Type B pancreatic cell (in vitro differentiated cells): ENCODE results near the gene PPP1R15B. TPM values are rescaled to one million over a fixed set of nuclear protein-coding genes. Genes with fewer than 3 reads are reported as not detected.

Experiments
- DNase-seq: peaks from one replicate; pipeline ENCODE4 v3.0.0; 2021; ENCODE audit warnings: mixed read lengths; ENCODE audit not compliant: unreplicated experiment; ENCODE audit errors: extremely low spot score
- H3K27ac Mint-ChIP-seq: 2 replicates; pipeline ENCODE4 v1.8.0; 2021; ENCODE audit warnings: mild to moderate bottlenecking, mixed read lengths
- H3K27me3 Mint-ChIP-seq: 2 replicates; pipeline ENCODE4 v1.8.0; 2021; ENCODE audit warnings: mixed read lengths
- H3K36me3 Mint-ChIP-seq: 2 replicates; pipeline ENCODE4 v1.8.0; 2021; ENCODE audit warnings: mixed read lengths
- H3K4me1 Mint-ChIP-seq: one replicate; pipeline ENCODE4 v1.8.0; 2021; ENCODE audit warnings: mixed read lengths; ENCODE audit not compliant: unreplicated experiment
- H3K4me3 Mint-ChIP-seq: 2 replicates; pipeline ENCODE4 v1.8.0; 2021; ENCODE audit warnings: mild to moderate bottlenecking, mixed read lengths
- H3K9me3 Mint-ChIP-seq: 2 replicates; pipeline ENCODE4 v1.8.0; 2021; ENCODE audit warnings: mixed read lengths
- total RNA-seq: library from RNA; stranded (reverse); gene quantifications from 2 replicates; pipeline ENCODE4 v1.2.1, GENCODE V29; 2021; ENCODE audit warnings: low replicate concordance
- TF ChIP-seq, protein P1 (sequence below): fragments of 200-600 bp; sonication (generic); conservative IDR thresholded peaks from 2 replicates; pipeline ENCODE4 v1.5.0; 2021; ENCODE audit warnings: antibody characterized with exemption, mild to moderate bottlenecking

The PPP1R15B gene
- total RNA-seq, 1 donor from 2014 or later, result 43.3 TPM

DNA sequence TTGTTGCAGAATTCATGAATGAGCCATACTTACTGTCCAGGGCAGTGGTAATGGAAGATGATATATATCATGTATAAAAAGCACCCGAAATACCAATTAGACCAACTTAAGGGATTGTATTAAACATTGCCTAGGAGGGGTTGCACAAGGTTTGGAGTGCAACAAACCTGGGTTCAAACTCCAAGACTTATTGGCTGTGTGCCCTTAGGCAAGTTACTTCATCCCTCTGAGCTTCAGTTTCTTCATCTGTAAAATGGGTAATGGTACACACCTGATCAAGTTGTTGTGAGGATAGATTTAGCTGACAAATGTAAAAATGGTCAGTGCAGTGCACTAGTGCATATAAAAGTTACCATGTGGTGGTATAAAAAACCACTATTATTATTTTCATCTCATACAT lies 9.8 kb upstream of the PPP1R15B start:
- DNase-seq, result no peak
- no peak overlapping the region for H3K4me3 Mint-ChIP-seq
- no peaks in the 10 kb centered on the region for H3K9me3 Mint-ChIP-seq
- TF ChIP-seq, protein P1, sequence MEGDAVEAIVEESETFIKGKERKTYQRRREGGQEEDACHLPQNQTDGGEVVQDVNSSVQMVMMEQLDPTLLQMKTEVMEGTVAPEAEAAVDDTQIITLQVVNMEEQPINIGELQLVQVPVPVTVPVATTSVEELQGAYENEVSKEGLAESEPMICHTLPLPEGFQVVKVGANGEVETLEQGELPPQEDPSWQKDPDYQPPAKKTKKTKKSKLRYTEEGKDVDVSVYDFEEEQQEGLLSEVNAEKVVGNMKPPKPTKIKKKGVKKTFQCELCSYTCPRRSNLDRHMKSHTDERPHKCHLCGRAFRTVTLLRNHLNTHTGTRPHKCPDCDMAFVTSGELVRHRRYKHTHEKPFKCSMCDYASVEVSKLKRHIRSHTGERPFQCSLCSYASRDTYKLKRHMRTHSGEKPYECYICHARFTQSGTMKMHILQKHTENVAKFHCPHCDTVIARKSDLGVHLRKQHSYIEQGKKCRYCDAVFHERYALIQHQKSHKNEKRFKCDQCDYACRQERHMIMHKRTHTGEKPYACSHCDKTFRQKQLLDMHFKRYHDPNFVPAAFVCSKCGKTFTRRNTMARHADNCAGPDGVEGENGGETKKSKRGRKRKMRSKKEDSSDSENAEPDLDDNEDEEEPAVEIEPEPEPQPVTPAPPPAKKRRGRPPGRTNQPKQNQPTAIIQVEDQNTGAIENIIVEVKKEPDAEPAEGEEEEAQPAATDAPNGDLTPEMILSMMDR, result no peak
- H3K36me3 Mint-ChIP-seq, result peaks cover 18% of the 10 kb centered on the region
- H3K27ac Mint-ChIP-seq, result no peak overlapping the region
- peaks cover 33% of the 10 kb centered on the region for H3K4me1 Mint-ChIP-seq
- H3K27me3 Mint-ChIP-seq, result no peaks in the 10 kb centered on the region

DNA sequence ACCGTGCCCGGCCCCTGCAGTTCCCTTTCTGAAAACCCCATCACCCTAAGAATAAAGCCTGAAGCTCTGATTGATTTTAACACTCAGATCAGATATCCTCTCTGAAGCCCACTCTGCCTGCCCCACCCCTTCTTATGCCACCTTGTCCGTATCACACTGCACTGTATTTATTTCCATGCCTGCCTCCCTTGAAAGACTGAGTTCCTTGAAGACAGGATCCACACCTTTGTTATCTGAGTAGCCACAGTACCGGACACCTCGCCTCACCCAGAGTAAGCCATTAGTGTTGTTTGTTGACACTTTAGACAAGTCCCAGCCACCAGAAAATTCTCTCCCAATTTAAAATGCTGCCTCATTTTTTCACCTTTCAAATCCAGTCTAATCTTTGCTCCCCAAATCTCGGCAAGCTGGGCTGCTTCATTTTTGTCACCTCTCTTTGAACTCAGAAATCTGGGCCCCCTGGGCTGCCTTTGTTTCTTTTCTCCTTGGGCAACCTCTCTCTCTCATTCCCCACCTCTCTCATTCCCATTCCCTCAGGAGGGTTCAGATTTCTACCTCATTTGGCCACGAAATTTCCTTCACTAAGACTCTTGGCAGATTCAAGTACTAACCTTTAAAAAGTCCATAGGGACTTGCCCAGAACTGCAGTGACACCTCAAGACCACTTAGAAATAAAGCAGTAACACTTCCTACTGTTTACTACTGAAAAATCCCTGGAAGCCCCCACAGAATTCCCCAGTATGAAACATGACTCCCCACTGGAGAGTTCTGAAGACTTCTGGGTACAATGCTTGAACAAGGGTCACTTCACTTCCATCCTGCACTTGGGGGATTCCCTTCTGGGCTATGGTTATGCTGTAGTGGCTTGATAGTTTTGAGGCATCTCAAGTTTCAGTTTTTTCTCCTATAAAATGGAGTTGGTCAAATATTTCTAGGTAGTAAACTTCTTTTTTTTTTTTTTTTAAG lies 8.7 kb upstream of the PPP1R15B start:
- peaks cover 15% of the 10 kb centered on the region for H3K36me3 Mint-ChIP-seq
- TF ChIP-seq, protein P1, result no peak
- peaks cover 33% of the 10 kb centered on the region for H3K4me1 Mint-ChIP-seq
- no peaks in the 10 kb centered on the region for H3K9me3 Mint-ChIP-seq
- no peaks in the 10 kb centered on the region for H3K27me3 Mint-ChIP-seq
- peak; percentile 34 for DNase-seq
- H3K4me3 Mint-ChIP-seq, result peak overlapping the region; percentile 60
- H3K27ac Mint-ChIP-seq, result peak overlapping the region; percentile 84

DNA sequence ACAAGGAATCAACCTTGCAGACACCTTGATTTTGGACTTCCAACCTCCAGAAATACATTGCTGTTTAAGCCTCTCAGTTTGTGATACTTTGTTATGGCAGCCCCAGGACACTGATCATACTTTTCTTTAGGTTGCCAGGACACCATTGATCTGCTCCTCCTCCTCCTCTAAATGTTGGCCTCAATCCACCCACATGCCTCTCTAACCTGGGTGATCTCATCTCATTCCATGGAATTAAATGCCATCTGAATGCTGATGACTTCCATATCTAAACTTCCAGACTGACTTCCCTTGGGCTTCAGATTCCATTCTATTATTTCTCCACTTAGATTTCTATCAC lies 7.4 kb upstream of the PPP1R15B start:
- H3K4me1 Mint-ChIP-seq, result peaks cover 33% of the 10 kb centered on the region
- H3K27ac Mint-ChIP-seq, result peak overlapping the region; percentile 27
- TF ChIP-seq, protein P1, result no peak
- H3K9me3 Mint-ChIP-seq, result no peaks in the 10 kb centered on the region
- peaks cover 15% of the 10 kb centered on the region for H3K36me3 Mint-ChIP-seq
- H3K27me3 Mint-ChIP-seq, result no peaks in the 10 kb centered on the region
- DNase-seq, result no peak
- H3K4me3 Mint-ChIP-seq, result peak overlapping the region; percentile 65

DNA sequence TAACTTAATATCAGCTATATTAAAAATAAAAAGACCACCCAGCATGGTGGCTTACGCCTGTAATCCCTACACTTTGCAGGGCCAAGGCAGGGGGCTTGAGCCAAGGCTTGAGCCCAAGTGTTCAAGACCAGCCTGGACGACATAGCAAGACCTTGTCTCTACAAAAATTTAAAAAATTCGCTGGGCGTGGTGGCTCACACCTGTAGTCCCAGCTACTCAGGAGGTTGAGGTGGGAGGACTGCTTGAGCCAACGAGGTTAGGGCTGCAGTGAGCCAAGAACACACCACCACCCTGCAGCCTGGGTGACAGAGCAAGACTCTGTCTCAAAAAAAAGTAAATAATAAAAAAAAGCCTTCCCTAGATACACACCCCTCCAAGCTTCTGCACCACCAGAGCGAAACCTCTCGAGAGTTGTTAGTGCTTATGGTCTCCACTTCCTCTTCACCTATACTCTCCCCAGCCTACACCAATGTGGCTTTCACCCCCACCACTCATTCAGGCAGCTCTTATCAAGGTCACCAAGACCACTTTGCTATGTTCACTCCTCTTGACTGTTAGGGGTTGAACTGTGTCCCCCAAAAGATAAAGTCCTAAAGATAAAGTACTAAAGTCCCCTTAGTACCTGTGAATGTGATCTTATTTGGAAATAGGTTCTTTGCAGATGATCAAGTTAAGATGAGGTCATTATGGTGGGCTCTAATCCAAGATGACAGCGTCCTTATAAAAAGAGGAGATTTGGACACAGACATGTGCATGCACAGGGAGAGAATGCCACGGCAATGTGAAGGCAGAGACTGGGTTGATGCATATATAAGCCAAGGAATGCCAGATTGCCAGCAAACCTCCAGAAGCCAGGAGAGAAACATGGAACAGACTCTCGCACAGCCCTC lies 6.8 kb upstream of the PPP1R15B start:
- H3K4me3 Mint-ChIP-seq, result peak overlapping the region; percentile 63
- DNase-seq, result peak; percentile 36
- peak overlapping the region; percentile 91 for H3K27ac Mint-ChIP-seq
- H3K9me3 Mint-ChIP-seq, result no peaks in the 10 kb centered on the region
- no peaks in the 10 kb centered on the region for H3K27me3 Mint-ChIP-seq
- TF ChIP-seq, protein P1, result no peak
- peaks cover 12% of the 10 kb centered on the region for H3K36me3 Mint-ChIP-seq
- peaks cover 33% of the 10 kb centered on the region for H3K4me1 Mint-ChIP-seq

DNA sequence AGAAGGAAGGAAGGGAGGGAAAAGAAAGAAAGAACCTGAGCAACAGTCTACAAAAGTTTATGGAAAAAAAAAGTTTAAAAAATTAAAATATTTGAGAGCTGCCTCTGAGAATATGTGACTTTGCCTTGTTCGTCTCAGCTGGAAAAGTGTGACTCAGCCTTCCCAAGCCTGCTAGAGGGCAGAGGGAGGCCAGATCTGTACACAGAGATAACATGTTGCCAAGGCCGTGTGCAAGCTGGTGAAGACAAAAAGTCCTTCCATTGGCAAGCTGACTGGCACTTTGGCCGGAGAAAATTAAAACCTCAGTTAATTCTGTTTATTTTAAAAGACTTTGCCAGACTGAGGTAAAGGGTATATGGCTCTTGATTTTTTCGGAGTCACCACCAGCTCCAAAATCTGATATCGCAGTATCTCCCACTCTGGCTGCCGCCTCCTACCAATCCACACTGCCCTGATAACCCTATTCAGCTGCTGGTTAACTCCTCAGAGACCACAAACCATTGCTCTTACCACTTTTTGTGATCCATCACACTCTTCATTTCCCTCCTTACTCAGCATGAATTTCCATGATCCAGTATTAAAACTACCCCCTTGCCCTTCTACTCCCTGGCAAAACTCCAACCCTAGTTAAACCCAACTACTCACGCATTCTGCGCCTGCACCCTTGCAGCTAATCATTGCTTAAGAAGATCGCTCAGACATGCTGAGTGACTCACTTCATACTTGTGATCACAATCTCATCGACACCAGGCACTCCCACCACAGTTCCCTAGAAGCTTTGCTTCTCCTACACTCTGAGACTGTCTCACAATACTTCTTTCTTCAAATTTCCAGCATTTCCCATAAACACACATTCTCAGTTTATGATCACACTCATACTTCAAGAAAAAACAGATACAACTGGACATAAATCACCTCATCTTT lies 5.7 kb upstream of the PPP1R15B start:
- TF ChIP-seq, protein P1, result no peak
- DNase-seq, result peak; percentile 29
- peak overlapping the region; percentile 91 for H3K27ac Mint-ChIP-seq
- H3K27me3 Mint-ChIP-seq, result no peaks in the 10 kb centered on the region
- H3K9me3 Mint-ChIP-seq, result no peaks in the 10 kb centered on the region
- H3K4me1 Mint-ChIP-seq, result peaks cover 36% of the 10 kb centered on the region
- H3K36me3 Mint-ChIP-seq, result peaks cover 7% of the 10 kb centered on the region
- peak overlapping the region; percentile 63 for H3K4me3 Mint-ChIP-seq
